Spinal cord (tissue), 10 donors: ENCODE data around the gene ABHD16A. TPM values are rescaled to one million over a fixed set of nuclear protein-coding genes. Genes with fewer than 3 reads are reported as not detected.

Experiments used
- DNase-seq, 6 donors: peaks; one replicate each; pipeline versions ENCODE4 v3.0.0 to v3.0.0-alpha.2; 2013 to 2015; ENCODE audit warnings: low spot score in 6 of 6, low read depth in 4 of 6
- H3K27ac ChIP-seq: one replicate; pipeline ENCODE4 v1.5.1; 2013; ENCODE audit warnings: low read depth, low read length, control low read depth
- H3K27me3 ChIP-seq: one replicate; pipeline ENCODE4 v1.6.1; 2013; ENCODE audit warnings: low read length; ENCODE audit not compliant: control insufficient read depth, insufficient read depth
- H3K36me3 ChIP-seq: one replicate; pipeline ENCODE4 v1.6.1; 2013; ENCODE audit warnings: low read length; ENCODE audit not compliant: control insufficient read depth, insufficient read depth
- H3K4me1 ChIP-seq: one replicate; pipeline ENCODE4 v1.6.1; 2013; ENCODE audit warnings: low read length; ENCODE audit not compliant: control insufficient read depth, insufficient read depth
- H3K4me3 ChIP-seq: one replicate; pipeline ENCODE4 v1.5.1; 2013; ENCODE audit warnings: low read depth, low read length, control low read depth
- H3K9me3 ChIP-seq: one replicate; pipeline ENCODE4 v1.6.1; 2013; ENCODE audit warnings: low read length; ENCODE audit not compliant: control insufficient read depth, insufficient read depth
- WGBS: methylation state at CpG from one replicate; pipeline ENCODE4 v1.1.5; 2013; ENCODE audit warnings: missing lambda C conversion rate; ENCODE audit not compliant: insufficient coverage; 5-methylcytosine and 5-hydroxymethylcytosine counted together
- polyA plus RNA-seq, 2 donors: library from polyadenylated mRNA; unstranded; fragments of 120-200 nt; gene quantifications; one replicate each; pipeline ENCODE4 v1.2.1, GENCODE V29; 2013; ENCODE audit not compliant: insufficient read length in 2 of 2
- total RNA-seq, 2 donors: library from RNA; depleted of rRNA in 1 of 2; stranded (reverse); fragments of 120-200 nt in 1 of 2; fragments of >200 nt in 1 of 2; gene quantifications; one replicate each; pipeline versions ENCODE4 v1.2.3 to v1.2.4, GENCODE V29; 2013 to 2014
- donor health status: healthy.

Gene ABHD16A
- total and polyA plus RNA-seq, 4 donors = 51.8 to 85.8 (median 77.8) TPM

DNA sequence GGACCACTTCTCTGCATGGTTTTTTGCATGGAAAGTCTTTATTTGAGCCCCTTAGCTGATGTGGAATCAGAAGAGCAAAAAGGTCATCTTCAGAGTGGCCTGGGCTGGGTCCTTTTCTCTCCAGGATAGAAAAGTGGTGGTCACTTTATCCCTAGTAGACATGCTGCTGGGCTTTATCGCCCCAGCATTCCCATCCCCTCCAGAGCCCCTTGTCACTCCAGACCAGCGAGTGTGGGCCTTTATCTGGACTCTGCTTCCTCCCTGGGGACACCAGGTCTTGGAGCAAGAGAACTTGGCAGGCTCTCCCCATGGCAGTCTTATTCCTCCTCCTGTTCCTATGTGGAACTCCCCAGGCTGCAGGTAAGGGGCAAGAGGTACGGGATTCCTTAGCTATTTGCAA is 3.5 kb upstream of the ABHD16A start, which contains the start of gene LY6G6F:
LY6G6F (plus strand) TSS at position 268 of the 400 bp plus-strand sequence; CDS start at position 309, 41 bp downstream.
- H3K27ac ChIP-seq = no peak within 1 kb of the TSS
- H3K27me3 ChIP-seq = no peaks in the 10 kb centered on the region
- peaks cover 14% of the 10 kb centered on the region for H3K4me1 ChIP-seq
- H3K9me3 ChIP-seq = no peaks in the 10 kb centered on the region
- 88% methylated on average over 2 of the region's 3 CpGs for WGBS
- no peak for DNase-seq
- H3K36me3 ChIP-seq = no peaks in the 10 kb centered on the region
- H3K4me3 ChIP-seq = no peak within 1 kb of the TSS

DNA sequence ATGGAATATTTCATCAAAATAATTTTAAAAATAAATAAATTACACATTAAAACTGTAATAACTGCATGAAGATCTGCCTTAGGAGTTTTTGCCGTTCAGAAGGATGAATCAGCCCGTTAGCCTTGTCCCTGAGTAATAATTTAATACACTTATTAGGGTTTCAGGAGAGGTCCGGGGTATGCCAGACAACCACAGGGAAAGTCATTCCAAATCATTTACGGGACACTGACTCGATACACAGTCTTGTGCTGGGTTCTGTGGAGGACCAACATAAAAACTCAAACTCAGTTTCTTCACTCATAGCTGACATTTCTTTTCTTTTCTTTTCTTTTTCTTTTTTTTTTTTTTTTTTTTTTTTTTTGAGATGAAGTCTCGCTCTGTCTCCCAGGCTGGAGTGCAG is 2.8 kb upstream of the ABHD16A start:
- peaks cover 19% of the 10 kb centered on the region for H3K4me1 ChIP-seq
- no CpG with 5 or more reads among the region's 6 CpGs for WGBS
- no peaks in the 10 kb centered on the region for H3K27me3 ChIP-seq
- DNase-seq = no peak
- H3K4me3 ChIP-seq = no peak overlapping the region
- no peak overlapping the region for H3K27ac ChIP-seq
- H3K36me3 ChIP-seq = peaks cover 3% of the 10 kb centered on the region
- H3K9me3 ChIP-seq = no peaks in the 10 kb centered on the region

DNA sequence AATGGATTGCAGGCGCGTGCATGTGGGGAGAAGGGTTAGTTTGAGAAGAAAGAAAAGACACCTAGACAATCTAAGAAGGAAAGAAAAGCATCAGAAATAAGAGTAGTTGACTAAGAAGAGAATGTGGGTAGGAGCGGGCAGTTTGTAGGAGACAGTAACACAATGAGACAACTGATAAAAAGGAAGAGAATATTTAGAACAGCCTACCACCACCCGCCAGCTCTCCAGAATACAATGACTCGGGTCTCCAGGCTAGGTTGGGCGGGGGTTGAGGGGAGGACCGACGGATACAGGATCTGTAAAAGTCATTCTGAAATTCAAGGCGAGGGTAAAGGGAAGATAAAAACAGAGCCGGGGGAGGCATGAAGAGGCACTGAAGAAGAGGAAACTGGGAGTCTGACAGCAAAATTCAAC is 712 bp downstream of the ABHD16A start:
- Histone ChIP-seq H3K27me3 (no peaks in the 10 kb centered on the region), H3K27ac (peak overlapping the region; percentile 100), H3K4me1 (peaks cover 22% of the 10 kb centered on the region), H3K4me3 (peak overlapping the region; percentile 100), H3K36me3 (peaks cover 23% of the 10 kb centered on the region), H3K9me3 (no peaks in the 10 kb centered on the region)
- no peak for DNase-seq
- 0% methylated on average over 4 of the region's 10 CpGs for WGBS

DNA sequence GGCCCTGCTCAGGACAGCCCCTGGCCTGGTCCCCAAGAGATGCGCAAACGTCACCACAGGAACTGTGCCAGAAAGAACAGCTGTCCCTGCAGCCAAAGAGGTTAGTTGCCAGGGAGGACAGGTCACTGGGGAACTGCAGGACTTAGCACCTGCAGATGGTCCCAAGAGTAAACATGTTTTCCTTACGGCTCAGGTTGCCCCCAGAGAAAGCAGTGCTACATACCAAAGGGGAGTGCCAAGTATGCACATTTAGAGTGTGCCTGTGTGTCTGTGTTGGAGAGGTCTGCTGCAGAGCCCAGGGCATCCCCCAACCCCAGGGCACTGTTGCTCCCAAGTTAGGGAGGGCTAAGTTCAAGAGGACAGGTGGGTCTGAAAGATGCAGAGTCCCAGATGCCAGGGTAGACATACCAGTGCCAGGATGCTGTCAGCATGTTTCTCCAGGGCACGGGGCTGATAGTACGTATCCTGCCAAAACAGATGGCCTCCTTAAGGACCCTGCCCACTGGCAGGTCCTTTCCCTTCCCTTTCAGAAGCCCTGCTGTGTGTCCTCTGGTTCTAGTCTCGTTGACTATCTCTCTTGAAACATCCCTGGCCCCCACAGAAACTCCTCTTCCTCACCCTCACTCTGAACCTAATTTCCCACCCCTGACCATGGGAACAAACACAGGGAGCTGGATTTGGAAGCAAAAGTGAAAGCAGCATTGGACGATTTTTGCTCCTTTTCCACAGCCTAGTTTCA is 1.3 kb downstream of the ABHD16A start:
- Histone ChIP-seq H3K4me3 (peak overlapping the region; percentile 100), H3K27ac (peak overlapping the region; percentile 100), H3K9me3 (no peaks in the 10 kb centered on the region), H3K36me3 (peaks cover 26% of the 10 kb centered on the region), H3K4me1 (peaks cover 22% of the 10 kb centered on the region), H3K27me3 (no peaks in the 10 kb centered on the region)
- DNase-seq = peak in 2 of 6 donors; percentile 8 to 39
- 20% methylated on average over 6 of the region's 7 CpGs for WGBS

DNA sequence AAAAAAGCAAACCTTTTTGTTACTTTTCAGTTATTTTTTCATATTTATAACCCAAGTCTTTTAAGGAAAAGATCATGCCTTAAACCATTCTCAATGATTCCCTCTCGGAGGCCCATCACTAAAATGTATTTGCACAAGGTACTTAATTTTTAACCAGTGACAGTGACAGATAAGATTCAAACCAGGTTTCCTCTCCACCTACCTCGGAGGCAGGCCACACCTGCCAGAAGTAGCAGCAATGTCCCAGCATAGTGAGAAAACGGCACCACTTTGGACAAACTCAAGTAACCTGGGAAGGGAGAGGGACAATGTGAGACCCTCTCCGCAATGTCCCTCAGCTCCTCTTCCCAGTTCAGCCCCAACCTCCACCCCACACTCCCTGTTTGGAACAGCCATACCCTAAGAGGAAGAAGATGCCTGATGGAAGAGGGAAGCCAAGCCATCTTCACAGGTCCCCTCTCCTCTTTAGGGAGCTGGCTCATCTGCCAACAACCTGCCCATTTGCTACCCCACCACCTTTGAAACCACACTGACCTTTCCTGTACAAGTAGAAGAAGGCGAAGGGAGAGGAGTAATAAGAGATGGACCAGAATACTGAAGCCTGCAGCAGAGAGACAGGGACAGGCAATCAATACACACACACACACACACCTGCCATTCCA is 2.3 kb downstream of the ABHD16A start:
- Histone ChIP-seq H3K27me3 (no peaks in the 10 kb centered on the region), H3K27ac (no peak overlapping the region), H3K36me3 (peaks cover 36% of the 10 kb centered on the region), H3K4me3 (no peak overlapping the region), H3K4me1 (peaks cover 22% of the 10 kb centered on the region), H3K9me3 (no peaks in the 10 kb centered on the region)
- DNase-seq = no peak
- 100% methylated on average over 1 of the region's 5 CpGs for WGBS

DNA sequence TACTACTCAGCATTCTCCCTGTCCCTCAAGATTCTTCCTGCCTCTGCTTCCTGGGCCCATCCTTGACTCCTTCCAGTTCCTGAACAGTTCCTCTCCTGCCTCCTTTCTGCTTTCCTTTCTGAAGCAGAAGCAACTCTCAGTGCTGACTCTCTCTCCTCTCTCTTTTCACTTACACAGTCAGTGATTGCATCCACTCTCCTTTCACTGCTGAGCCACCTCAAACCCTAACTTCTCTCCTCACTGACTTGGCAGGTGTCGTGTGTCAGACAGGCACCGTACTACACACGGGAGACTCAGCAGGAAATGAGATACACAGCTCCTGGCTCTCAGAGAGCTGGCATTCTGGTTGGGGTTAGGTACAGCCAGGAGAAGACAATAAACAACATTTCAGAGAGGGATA is 5.6 kb downstream of the ABHD16A start:
- Histone ChIP-seq H3K27ac (no peak overlapping the region), H3K27me3 (no peaks in the 10 kb centered on the region), H3K36me3 (peaks cover 67% of the 10 kb centered on the region), H3K9me3 (no peaks in the 10 kb centered on the region), H3K4me3 (no peak overlapping the region), H3K4me1 (peaks cover 14% of the 10 kb centered on the region)
- DNase-seq = no peak
- WGBS = 67% methylated on average over 1 of the region's 3 CpGs

DNA sequence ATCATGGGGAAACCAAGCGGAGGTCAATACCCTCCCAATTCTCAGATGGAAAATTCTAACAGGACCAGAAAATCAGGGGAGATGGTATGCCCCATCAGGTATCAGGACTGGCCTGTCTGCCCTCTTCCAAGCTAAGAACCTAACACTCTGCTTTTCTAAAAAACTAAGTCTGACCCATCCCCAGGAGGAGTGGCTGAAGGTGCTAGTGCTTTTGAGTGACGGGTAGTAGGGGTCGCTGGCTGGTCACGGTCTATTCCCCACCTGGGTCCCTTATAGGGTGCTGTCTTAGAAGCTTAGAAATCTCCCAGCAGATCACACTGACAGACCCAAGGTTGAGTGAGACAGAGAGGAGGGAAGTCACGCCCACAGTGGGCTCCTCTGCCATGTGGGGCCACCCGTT is 9.6 kb downstream of the ABHD16A start:
- Histone ChIP-seq H3K27ac (no peak overlapping the region), H3K27me3 (no peaks in the 10 kb centered on the region), H3K36me3 (peaks cover 85% of the 10 kb centered on the region), H3K4me3 (no peak overlapping the region), H3K9me3 (no peaks in the 10 kb centered on the region), H3K4me1 (no peaks in the 10 kb centered on the region)
- no peak for DNase-seq
- 80% methylated on average over 1 of the region's 6 CpGs for WGBS

DNA sequence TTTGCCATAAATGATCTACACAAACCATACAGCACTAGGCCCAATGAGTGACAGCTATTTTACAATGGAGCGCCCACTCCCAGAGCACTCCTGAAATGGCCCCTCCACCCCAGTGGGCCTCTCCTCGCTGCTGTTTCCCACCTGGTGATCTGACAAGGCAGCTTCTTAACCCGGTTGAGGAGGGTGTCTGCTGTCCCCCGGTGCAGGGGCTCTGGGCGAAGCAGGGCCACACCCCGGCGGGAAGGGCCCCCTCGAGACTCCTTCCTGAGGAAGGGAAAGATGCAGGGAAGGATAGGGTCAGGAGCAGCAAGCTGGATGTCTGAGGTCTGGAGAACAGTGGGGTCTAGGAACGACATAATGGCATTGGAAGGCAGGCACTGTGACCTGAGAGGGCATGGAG is 10.2 kb downstream of the ABHD16A start:
- Histone ChIP-seq H3K4me3 (no peak overlapping the region), H3K9me3 (no peaks in the 10 kb centered on the region), H3K27me3 (no peaks in the 10 kb centered on the region), H3K4me1 (no peaks in the 10 kb centered on the region), H3K36me3 (peaks cover 89% of the 10 kb centered on the region), H3K27ac (no peak overlapping the region)
- 88% methylated on average over 9 of the region's 9 CpGs for whole genome bisulfite sequencing
- DNase-seq = no peak

DNA sequence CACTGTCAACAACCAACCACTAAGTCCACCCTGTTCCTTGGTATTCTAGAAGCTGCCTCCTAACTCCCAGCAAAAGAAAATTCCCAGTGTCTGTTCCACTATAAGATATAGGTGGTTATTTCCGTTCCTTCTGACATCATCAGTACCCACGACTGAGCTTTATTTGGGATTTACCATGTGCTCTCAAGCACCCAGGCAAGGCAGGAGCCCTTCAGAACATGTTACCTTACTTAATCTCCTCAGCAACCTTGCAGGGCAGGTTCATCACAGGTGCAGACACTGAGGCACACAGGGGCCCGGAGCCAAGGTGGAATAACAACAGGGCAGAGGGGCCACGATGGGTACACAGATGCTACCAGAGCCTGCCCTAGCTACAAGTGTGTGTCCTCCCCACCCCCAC is 10.8 kb downstream of the ABHD16A start:
- 81% methylated on average over 3 of the region's 4 CpGs for WGBS
- Histone ChIP-seq H3K36me3 (peaks cover 91% of the 10 kb centered on the region), H3K27me3 (no peaks in the 10 kb centered on the region), H3K27ac (no peak overlapping the region), H3K4me1 (no peaks in the 10 kb centered on the region), H3K9me3 (no peaks in the 10 kb centered on the region), H3K4me3 (no peak overlapping the region)
- no peak for DNase-seq
